GM12878 (cell line): ENCODE data around the gene ZNF22. TPM values are rescaled to one million over a fixed set of nuclear protein-coding genes. Genes with fewer than 3 reads are reported as not detected.

Experiments used
- ATAC-seq: fragments of 200-7000 bp; cut with Tn5 transposase; 3 replicates; pipeline ENCODE4 v1.9.1; 2020; ENCODE audit warnings: mild to moderate bottlenecking, moderate library complexity
- BruUV-seq: library from RNA; stranded (reverse); fragments of 400-500 nt; replicated peaks from 2 replicates; lab custom pipeline; 2021; lab: Mats Ljungman, UMichigan
- CTCF ChIA-PET: fragments of 300-600 bp; sonication (Branson Sonifier 250); formaldehyde crosslinking; extraction: SDS; loops from one replicate; lab custom pipeline; 2021; ENCODE audit warnings: inconsistent platforms; lab: Yijun Ruan, JAX
- POLR2A ChIA-PET: fragments of 350-600 bp; formaldehyde crosslinking; extraction: SDS; loops from one replicate; lab custom pipeline; 2021; ENCODE audit warnings: inconsistent platforms; lab: Charles Lee
- RAD21 ChIA-PET: fragments of 300-600 bp; sonication (Branson Sonifier 250); formaldehyde crosslinking; loops from one replicate; lab custom pipeline; 2023; ENCODE audit warnings: antibody characterized with exemption; ENCODE audit not compliant: unreplicated experiment; lab: Charles Lee
- SMC1A ChIA-PET: fragments of 300-600 bp; sonication (Branson Sonifier 250); formaldehyde crosslinking; loops from one replicate; lab custom pipeline; 2023; ENCODE audit not compliant: unreplicated experiment, uncharacterized antibody; lab: Charles Lee
- DNase-seq: peaks from one replicate; pipeline ENCODE4 v3.0.0-alpha.2; 2011; ENCODE audit warnings: low read depth, low spot score
- FAIRE-seq: peaks from 3 replicates; lab custom pipeline; 2011; peaks lifted over from hg19 to GRCh38; lab: Jason Lieb, UNC
- H2AFZ ChIP-seq: 2 replicates; pipeline ENCODE4 v1.6.0; 2011; ENCODE audit warnings: low read depth, low read length, control low read depth; ENCODE audit not compliant: control insufficient read depth
- H3K27ac ChIP-seq: 2 replicates; pipeline ENCODE4 v1.5.1; 2011; ENCODE audit warnings: control low read depth; ENCODE audit not compliant: control insufficient read depth, insufficient read depth
- H3K27me3 ChIP-seq, 2 experiments: replicated peaks in 1 of 2; 2 replicates each; pipeline versions ENCODE4 v1.6.0 to v1.6.1; 2011; ENCODE audit warnings: low read length in 1 of 2; ENCODE audit not compliant: control insufficient read depth in 2 of 2, insufficient read depth in 2 of 2
- H3K36me3 ChIP-seq, 2 experiments: 2 replicates each; pipeline ENCODE4 v1.5.1; 2011; ENCODE audit warnings: low read length in 1 of 2; ENCODE audit not compliant: control insufficient read depth in 2 of 2, insufficient read depth in 2 of 2
- H3K4me1 ChIP-seq: 2 replicates; pipeline ENCODE4 v1.6.1; 2011; ENCODE audit warnings: mild to moderate bottlenecking, low read length, moderate library complexity, mixed read lengths; ENCODE audit not compliant: control insufficient read depth, insufficient read depth
- H3K4me2 ChIP-seq: 2 replicates; pipeline ENCODE4 v1.6.0; 2011; ENCODE audit warnings: control low read depth; ENCODE audit not compliant: control insufficient read depth, insufficient read depth
- H3K4me3 ChIP-seq: fragments of 200-600 bp; sonication (generic); 2 replicates; pipeline ENCODE4 v1.5.1; 2016
- H3K79me2 ChIP-seq: 2 replicates; pipeline ENCODE4 v1.6.0; 2011; ENCODE audit warnings: low read length; ENCODE audit not compliant: control insufficient read depth, insufficient read depth
- H3K9ac ChIP-seq: 2 replicates; pipeline ENCODE4 v1.8.0; 2011; ENCODE audit warnings: low read length, control low read depth, mixed read lengths; ENCODE audit not compliant: control insufficient read depth, insufficient read depth
- H3K9me3 ChIP-seq: replicated peaks from 3 replicates; pipeline ENCODE4 v1.5.1; 2011; ENCODE audit warnings: mild to moderate bottlenecking, low read length; ENCODE audit not compliant: control insufficient read depth, insufficient read depth
- H4K20me1 ChIP-seq: 2 replicates; pipeline ENCODE4 v1.6.0; 2011; ENCODE audit not compliant: control insufficient read depth, insufficient read depth
- ASH2L ChIP-seq: fragments of 300-600, 200-600 bp; sonication (generic); IDR thresholded peaks from 2 replicates; pipeline ENCODE4 v1.6.1; 2017; ENCODE audit warnings: low read depth, mild to moderate bottlenecking, borderline replicate concordance
- EED ChIP-seq: sonication (generic); IDR thresholded peaks from 2 replicates; pipeline ENCODE4 v1.6.1; 2016; ENCODE audit warnings: antibody characterized with exemption, low read depth
- FOXM1 ChIP-seq: IDR thresholded peaks from 2 replicates; pipeline ENCODE4 v1.6.1; 2012; ENCODE audit warnings: low read depth, mild to moderate bottlenecking, inconsistent platforms, low read length, moderate library complexity
- RAD21 ChIP-seq: IDR thresholded peaks from 2 replicates; pipeline ENCODE4 v1.6.1; 2011; ENCODE audit warnings: mild to moderate bottlenecking, low read depth, low read length, moderate library complexity; ENCODE audit not compliant: insufficient read depth
- RELA ChIP-seq: fragments of 450-650 bp; IDR thresholded peaks from 2 replicates; pipeline ENCODE4 v1.8.0; 2014; ENCODE audit warnings: borderline replicate concordance; ENCODE audit not compliant: partially characterized antibody
- ZNF274 ChIP-seq: IDR thresholded peaks from one replicate; pipeline ENCODE4 v1.8.0; 2011; ENCODE audit not compliant: insufficient read length, insufficient read depth
- ZNF622 ChIP-seq: fragments of 450-650 bp; IDR thresholded peaks from 2 replicates; pipeline ENCODE4 v1.6.1; 2017; ENCODE audit warnings: mild to moderate bottlenecking, inconsistent platforms
- WGBS: methylation state at CpG from one replicate; pipeline ENCODE4 v1.1.6; 2016; ENCODE audit warnings: low lambda C conversion rate; ENCODE audit not compliant: insufficient replicate concordance, insufficient coverage; ENCODE audit errors: missing lambda C conversion rate; 5-methylcytosine and 5-hydroxymethylcytosine counted together
- in situ Hi-C: fragments of 300-500 bp; cut with MboI; formaldehyde crosslinking; loops from 9 replicates; pipeline ENCODE4 v1.14.3; 2018; ENCODE audit warnings: mixed read lengths
- intact Hi-C: fragments of 100-400 bp; cut with micrococcal nuclease; formaldehyde crosslinking; loops from one replicate; pipeline ENCODE4 v1.14.2; 2022; ENCODE audit not compliant: unreplicated experiment
- polyA plus RNA-seq, 11 experiments: library from polyadenylated mRNA; depleted of rRNA in 4 of 11; unstranded in 6 of 11; stranded (reverse) in 5 of 11; fragments of >200 nt; fragmentation: Nextera tagmentation in 4 of 11; fragmentation: Illumina TruSeq in 1 of 11; extraction: Ambion mirVana in 4 of 11; extraction: Trizol in 1 of 11; gene quantifications; 1 replicate in 1 of 11; 2 replicates in 10 of 11; pipeline versions ENCODE4 v1.2.1 to v1.2.3, GENCODE V29; 2011 to 2016; ENCODE audit warnings: inconsistent platforms in 2 of 11, missing spikeins in 2 of 11, low read depth in 1 of 11
- total RNA-seq, 4 experiments: library from RNA; depleted of rRNA in 3 of 4; stranded (reverse); fragments of >200 nt in 3 of 4; fragmentation: Illumina TruSeq in 1 of 4; extraction: Trizol in 1 of 4; gene quantifications; 2 replicates each; pipeline versions ENCODE4 v1.2.1 to v1.2.3, GENCODE V29; 2013 to 2021
- TF ChIP-seq, protein P1 (sequence below): fragments of 450-650 bp; IDR thresholded peaks from 2 replicates; pipeline ENCODE4 v1.6.1; 2018; ENCODE audit warnings: mild to moderate bottlenecking, low read depth, moderate library complexity; ENCODE audit not compliant: partially characterized antibody
- TF ChIP-seq, protein P2 (sequence below): fragments of 450-650 bp; IDR thresholded peaks from 2 replicates; pipeline ENCODE4 v1.6.1; 2018; ENCODE audit warnings: borderline replicate concordance, mild to moderate bottlenecking; ENCODE audit not compliant: partially characterized antibody

The ZNF22 gene
- total and polyA plus RNA-seq, 10 of the 15 experiments (the other 5 are each of a cell fraction or from before 2014, with no cell fraction given) = 31.1 to 74.4 (median 43.8) TPM

DNA sequence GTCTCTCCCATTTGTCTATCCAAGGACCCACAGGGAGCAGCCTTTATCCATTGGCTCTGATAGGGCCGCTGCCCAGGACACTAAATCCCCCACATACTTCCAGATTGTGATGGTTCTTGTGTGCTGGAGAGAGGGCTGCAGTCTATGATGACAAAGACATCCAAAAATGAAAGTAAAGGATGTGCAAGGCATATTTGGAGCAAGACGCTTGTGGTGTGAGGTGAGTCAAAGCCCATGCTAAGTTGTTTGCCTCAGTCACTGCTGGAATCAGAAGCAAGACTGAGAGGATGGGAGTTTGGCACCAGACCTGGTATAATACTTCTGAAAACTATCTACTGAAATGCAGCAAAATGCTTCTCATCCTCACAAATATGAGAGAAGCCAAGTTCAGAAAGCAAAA lies 22.7 kb downstream of the ZNF22 start:
- ChIA-PET POLR2A (no interaction called here), CTCF (no interaction called here), SMC1A (no interaction called here), RAD21 (no interaction called here)
- Histone ChIP-seq H3K36me3 (no peaks in the 10 kb centered on the region), H3K27ac (no peak overlapping the region), H3K9me3 (no peaks in the 10 kb centered on the region), H3K4me2 (no peak overlapping the region), H3K27me3 (no peaks in the 10 kb centered on the region), H3K9ac (no peak overlapping the region), H3K4me3 (no peak overlapping the region), H2AFZ (no peak overlapping the region), H3K4me1 (no peaks in the 10 kb centered on the region), H4K20me1 (no peaks in the 10 kb centered on the region), H3K79me2 (no peaks in the 10 kb centered on the region)
- BruUV-seq = no TSS peak
- intact Hi-C loops (no loop called here), in situ Hi-C loops (no loop called here)
- ATAC-seq (no peak), FAIRE-seq (no peak), DNase-seq (no peak)
- 32% methylated on average over 2 of the region's 2 CpGs for WGBS
- TF ChIP-seq RELA (no peak), ZNF274 (no peak), ZNF622 (no peak), FOXM1 (no peak), ASH2L (no peak), EED (no peak), RAD21 (no peak)
- TF ChIP-seq, protein P1, sequence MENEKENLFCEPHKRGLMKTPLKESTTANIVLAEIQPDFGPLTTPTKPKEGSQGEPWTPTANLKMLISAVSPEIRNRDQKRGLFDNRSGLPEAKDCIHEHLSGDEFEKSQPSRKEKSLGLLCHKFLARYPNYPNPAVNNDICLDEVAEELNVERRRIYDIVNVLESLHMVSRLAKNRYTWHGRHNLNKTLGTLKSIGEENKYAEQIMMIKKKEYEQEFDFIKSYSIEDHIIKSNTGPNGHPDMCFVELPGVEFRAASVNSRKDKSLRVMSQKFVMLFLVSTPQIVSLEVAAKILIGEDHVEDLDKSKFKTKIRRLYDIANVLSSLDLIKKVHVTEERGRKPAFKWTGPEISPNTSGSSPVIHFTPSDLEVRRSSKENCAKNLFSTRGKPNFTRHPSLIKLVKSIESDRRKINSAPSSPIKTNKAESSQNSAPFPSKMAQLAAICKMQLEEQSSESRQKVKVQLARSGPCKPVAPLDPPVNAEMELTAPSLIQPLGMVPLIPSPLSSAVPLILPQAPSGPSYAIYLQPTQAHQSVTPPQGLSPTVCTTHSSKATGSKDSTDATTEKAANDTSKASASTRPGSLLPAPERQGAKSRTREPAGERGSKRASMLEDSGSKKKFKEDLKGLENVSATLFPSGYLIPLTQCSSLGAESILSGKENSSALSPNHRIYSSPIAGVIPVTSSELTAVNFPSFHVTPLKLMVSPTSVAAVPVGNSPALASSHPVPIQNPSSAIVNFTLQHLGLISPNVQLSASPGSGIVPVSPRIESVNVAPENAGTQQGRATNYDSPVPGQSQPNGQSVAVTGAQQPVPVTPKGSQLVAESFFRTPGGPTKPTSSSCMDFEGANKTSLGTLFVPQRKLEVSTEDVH = no peak
- TF ChIP-seq, protein P2, sequence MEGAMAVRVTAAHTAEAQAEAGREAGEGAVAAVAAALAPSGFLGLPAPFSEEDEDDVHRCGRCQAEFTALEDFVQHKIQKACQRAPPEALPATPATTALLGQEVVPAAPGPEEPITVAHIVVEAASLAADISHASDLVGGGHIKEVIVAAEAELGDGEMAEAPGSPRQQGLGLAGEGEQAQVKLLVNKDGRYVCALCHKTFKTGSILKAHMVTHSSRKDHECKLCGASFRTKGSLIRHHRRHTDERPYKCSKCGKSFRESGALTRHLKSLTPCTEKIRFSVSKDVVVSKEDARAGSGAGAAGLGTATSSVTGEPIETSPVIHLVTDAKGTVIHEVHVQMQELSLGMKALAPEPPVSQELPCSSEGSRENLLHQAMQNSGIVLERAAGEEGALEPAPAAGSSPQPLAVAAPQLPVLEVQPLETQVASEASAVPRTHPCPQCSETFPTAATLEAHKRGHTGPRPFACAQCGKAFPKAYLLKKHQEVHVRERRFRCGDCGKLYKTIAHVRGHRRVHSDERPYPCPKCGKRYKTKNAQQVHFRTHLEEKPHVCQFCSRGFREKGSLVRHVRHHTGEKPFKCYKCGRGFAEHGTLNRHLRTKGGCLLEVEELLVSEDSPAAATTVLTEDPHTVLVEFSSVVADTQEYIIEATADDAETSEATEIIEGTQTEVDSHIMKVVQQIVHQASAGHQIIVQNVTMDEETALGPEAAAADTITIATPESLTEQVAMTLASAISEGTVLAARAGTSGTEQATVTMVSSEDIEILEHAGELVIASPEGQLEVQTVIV = no peak
